ENCODE data around the gene DMD.

DNA sequence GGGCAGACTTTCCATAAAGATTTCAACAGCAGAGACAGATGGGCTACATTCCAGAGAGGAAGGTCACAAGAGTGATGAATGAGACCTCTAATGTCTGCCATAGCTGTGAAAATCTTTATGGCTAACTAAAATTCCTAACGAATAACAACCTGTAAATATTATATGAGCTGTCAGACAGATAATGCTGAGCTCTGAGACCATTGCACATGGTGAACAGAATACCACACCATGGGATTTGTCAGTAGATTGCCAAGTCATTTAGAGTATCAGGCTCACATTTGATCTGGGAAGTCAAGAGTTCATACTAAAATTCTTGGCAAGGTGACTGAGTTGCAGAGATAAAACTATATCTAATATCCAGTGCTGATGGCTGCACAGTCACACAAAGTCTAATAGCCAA, 1880.3 kb downstream of the DMD start:
- TF ChIP-seq, protein P1, sequence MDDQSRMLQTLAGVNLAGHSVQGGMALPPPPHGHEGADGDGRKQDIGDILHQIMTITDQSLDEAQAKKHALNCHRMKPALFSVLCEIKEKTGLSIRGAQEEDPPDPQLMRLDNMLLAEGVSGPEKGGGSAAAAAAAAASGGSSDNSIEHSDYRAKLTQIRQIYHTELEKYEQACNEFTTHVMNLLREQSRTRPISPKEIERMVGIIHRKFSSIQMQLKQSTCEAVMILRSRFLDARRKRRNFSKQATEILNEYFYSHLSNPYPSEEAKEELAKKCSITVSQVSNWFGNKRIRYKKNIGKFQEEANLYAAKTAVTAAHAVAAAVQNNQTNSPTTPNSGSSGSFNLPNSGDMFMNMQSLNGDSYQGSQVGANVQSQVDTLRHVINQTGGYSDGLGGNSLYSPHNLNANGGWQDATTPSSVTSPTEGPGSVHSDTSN (IDR thresholded peaks at IDR 0.05) = no peak
- TF ChIP-seq, protein P2, sequence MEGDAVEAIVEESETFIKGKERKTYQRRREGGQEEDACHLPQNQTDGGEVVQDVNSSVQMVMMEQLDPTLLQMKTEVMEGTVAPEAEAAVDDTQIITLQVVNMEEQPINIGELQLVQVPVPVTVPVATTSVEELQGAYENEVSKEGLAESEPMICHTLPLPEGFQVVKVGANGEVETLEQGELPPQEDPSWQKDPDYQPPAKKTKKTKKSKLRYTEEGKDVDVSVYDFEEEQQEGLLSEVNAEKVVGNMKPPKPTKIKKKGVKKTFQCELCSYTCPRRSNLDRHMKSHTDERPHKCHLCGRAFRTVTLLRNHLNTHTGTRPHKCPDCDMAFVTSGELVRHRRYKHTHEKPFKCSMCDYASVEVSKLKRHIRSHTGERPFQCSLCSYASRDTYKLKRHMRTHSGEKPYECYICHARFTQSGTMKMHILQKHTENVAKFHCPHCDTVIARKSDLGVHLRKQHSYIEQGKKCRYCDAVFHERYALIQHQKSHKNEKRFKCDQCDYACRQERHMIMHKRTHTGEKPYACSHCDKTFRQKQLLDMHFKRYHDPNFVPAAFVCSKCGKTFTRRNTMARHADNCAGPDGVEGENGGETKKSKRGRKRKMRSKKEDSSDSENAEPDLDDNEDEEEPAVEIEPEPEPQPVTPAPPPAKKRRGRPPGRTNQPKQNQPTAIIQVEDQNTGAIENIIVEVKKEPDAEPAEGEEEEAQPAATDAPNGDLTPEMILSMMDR (IDR thresholded peaks at IDR 0.05) = no peak
- no peak for TF ChIP-seq TP53 (CRISPR knock-in tag; IDR thresholded peaks at IDR 0.05)
- TF ChIP-seq, protein P3, sequence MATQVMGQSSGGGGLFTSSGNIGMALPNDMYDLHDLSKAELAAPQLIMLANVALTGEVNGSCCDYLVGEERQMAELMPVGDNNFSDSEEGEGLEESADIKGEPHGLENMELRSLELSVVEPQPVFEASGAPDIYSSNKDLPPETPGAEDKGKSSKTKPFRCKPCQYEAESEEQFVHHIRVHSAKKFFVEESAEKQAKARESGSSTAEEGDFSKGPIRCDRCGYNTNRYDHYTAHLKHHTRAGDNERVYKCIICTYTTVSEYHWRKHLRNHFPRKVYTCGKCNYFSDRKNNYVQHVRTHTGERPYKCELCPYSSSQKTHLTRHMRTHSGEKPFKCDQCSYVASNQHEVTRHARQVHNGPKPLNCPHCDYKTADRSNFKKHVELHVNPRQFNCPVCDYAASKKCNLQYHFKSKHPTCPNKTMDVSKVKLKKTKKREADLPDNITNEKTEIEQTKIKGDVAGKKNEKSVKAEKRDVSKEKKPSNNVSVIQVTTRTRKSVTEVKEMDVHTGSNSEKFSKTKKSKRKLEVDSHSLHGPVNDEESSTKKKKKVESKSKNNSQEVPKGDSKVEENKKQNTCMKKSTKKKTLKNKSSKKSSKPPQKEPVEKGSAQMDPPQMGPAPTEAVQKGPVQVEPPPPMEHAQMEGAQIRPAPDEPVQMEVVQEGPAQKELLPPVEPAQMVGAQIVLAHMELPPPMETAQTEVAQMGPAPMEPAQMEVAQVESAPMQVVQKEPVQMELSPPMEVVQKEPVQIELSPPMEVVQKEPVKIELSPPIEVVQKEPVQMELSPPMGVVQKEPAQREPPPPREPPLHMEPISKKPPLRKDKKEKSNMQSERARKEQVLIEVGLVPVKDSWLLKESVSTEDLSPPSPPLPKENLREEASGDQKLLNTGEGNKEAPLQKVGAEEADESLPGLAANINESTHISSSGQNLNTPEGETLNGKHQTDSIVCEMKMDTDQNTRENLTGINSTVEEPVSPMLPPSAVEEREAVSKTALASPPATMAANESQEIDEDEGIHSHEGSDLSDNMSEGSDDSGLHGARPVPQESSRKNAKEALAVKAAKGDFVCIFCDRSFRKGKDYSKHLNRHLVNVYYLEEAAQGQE (IDR thresholded peaks at IDR 0.05) = no peak
- TF ChIP-seq, protein P4, sequence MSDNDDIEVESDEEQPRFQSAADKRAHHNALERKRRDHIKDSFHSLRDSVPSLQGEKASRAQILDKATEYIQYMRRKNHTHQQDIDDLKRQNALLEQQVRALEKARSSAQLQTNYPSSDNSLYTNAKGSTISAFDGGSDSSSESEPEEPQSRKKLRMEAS (IDR thresholded peaks at IDR 0.05) = no peak
- TF ChIP-seq JUN (IDR thresholded peaks at IDR 0.05) = no peak
- no peak for TF ChIP-seq POLR2A (IDR thresholded peaks at IDR 0.05; ENCODE audit: low read length)
- TF ChIP-seq SMC3 (IDR thresholded peaks at IDR 0.05) = no peak
- TF ChIP-seq CBX2 (IDR thresholded peaks at IDR 0.05; ENCODE audit: borderline replicate concordance, low read depth) = no peak

Measured in A549 (cell line).